GM19397 (cell line): ENCODE results near the gene STAT6.
A peak's percentile ranks its signal among the peaks of the same experiment; 100 is the strongest.

ENCODE experiments used
- ATAC-seq: cut with Tn5 transposase; IDR thresholded peaks from one replicate; pipeline ENCODE4 v1.9.1; 2021; ENCODE audit warnings: mild to moderate bottlenecking, moderate library complexity; ENCODE audit not compliant: unreplicated experiment

STAT6 gene

DNA sequence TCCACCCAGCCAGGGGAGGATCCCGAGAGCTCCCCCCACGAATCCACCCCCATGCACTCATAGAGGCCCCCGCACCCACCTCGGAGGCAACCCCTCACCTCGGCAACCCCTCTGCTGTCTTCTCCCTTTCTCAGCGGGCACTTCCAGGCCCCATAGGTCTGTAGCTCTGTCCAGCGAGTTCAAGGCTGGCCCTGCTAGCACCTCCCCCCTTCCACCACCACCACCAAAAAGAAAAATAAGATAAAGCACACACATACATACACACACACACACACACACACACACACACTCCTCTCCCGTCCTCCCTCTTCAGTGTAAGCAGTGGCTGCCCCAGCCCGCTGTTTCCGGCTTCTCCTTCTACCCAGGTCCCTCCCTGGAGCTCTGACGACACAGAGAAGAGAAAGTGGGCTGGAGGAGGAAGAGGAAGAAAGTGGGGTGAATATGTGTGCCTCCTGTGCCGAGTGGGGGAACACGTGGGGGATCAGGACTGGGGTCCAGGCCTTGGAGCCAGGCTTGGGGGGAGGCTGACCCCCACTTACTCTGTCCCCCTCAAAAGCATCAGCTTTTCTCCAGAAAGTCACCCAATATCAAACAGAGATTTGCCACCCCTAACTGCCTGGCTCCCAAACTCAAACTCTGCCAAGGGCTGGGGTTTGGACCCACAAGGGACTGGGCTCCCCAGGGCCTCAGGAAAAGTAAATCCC, at the start of gene STAT6:
Gene STAT6 (minus strand): TSS at position 332 of the 704 bp plus-strand sequence. CDS start 3,084 bp downstream, outside the sequence.
- peak; percentile 50 for ATAC-seq

DNA sequence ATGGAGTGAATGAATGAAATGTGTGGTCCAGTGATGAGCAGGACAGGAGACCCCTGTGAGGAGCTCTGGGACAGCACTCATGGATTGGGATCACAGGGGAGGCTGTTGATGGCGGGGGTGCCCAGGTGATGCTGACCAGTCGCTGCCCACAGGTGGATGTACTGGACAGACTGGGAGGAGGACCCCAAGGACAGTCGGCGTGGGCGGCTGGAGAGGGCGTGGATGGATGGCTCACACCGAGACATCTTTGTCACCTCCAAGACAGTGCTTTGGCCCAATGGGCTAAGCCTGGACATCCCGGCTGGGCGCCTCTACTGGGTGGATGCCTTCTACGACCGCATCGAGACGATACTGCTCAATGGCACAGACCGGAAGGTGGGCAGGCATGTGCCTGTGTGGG, 49.6 kb upstream of the STAT6 start:
- ATAC-seq: no peak

GRCh38 chr12:57160040-57160439, 48.9 kb upstream of the STAT6 start:
- no peak for ATAC-seq

GRCh38 chr12:57159311-57159710, 48.1 kb upstream of the STAT6 start:
- no peak for ATAC-seq

- no peak for ATAC-seq
These were observed 47.5 kb upstream of the STAT6 start for GRCh38 chr12:57158665-57159064.

DNA sequence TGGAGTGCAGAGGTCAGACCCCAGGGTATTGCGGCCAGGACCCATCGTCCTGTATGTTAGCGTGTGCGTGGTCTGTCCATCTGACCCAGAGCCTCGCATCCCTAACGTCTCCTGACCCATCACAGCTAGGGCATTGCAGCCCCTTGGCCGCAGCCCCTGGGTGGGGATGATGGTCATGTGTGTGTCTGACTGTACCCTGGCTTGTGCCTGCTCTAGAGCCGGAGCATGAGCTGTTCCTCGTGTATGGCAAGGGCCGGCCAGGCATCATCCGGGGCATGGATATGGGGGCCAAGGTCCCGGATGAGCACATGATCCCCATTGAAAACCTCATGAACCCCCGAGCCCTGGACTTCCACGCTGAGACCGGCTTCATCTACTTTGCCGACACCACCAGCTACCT, 47.0 kb upstream of the STAT6 start:
- no peak for ATAC-seq

DNA sequence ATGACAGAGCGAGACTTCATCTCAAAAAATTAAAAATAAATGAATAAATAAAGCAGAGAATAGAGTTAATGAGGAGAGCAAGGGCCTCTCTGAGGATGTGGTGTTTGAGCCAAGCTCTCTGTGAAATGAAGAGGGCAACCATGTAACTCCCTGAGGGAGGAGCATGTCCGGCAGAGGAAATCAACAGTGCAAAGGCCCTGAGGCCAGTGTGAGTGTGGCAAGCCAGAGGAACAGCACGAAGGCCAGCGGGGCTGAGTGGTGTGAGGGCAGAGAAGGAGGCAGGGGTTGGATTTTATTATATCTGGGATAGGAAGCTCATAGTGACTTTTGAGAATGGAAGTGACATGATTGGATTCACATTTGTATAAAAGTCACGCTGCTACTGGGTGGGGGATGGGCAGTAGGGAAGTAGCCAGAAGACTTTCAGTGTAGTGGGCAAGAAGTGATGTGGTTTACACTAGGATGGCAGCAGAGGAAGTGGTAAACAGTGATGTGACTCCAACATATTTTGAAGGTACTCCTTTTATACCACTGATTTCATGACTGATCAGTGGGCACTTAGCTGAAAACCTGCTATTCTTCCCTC, 46.5 kb upstream of the STAT6 start:
- ATAC-seq: no peak

DNA sequence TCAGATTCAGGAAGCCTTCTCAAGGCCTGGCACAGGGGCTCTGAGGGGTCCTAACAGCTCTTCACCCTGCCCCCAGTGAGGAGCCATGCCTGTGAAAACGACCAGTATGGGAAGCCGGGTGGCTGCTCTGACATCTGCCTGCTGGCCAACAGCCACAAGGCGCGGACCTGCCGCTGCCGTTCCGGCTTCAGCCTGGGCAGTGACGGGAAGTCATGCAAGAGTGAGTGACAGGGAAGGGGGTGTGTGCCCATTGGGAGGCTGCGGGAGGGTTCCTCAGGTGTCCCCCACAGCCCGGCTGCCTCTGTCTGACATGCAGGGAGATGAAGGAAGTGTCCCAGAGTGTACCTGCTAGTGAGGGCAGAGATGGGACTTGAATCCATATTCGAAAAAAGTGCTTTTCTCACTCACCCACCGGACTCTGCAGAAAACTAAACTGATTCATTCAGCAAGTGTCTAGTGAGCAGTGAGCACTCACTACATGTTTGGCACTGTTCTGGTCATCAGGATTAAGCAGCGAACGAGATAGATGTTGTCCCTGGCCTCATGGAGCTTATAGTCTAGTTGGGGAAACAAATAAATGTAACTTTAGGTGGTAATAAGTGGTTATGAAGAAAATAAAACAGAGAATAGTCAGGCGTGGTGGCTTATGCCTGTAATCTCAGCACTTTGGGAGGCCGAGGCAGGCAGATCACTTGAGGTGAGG, 45.7 kb upstream of the STAT6 start:
- no peak for ATAC-seq

DNA sequence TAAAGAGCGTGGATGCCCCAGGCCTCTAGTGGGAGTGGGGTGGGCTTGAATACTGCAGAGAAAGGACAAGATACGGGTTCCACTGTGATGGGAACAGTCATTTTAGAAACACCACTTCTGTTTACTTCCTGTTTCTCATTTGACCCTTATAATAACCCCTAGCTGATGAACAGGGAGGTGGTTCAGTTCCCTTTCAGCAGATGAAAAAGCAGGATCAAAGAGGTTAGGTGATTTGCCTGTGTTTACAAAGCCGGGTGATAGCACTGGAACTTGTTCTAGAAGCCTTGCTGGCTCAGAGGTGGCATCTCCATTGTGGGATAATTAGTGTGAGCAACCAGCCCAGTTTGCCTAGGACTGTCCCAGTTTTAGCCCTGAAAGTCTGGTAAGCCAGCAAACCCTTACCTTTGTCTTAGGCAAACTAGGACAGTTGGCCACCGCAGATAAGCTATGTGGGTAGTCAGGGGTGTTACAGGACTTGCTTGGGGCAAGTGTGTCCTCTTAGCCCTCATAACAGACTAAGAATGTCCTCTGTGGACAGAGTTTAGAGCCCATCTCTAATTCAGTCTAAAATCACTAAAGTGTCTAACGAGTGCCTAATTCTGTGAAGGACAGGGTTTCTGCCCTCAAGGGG, 43.8 kb upstream of the STAT6 start:
- ATAC-seq: no peak

DNA sequence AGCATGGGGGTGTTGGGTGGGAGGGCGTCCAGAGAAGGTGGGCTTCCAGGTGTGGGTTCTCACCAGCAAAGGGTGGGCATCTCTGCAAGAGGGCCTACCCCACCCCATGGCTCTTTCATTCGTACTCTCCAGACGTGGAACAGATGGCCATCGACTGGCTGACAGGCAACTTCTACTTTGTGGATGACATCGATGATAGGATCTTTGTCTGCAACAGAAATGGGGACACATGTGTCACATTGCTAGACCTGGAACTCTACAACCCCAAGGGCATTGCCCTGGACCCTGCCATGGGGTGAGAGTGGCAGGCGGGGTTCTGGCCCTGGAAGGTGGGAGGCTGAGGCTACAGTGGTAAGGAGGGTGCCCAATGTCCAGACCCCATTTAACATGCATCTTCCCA, 42.9 kb upstream of the STAT6 start:
- ATAC-seq: no peak

GRCh38 chr12:57153415-57153997, 42.3 kb upstream of the STAT6 start:
- no peak for ATAC-seq

GRCh38 chr12:57152639-57153038, 41.5 kb upstream of the STAT6 start:
- ATAC-seq: no peak

DNA sequence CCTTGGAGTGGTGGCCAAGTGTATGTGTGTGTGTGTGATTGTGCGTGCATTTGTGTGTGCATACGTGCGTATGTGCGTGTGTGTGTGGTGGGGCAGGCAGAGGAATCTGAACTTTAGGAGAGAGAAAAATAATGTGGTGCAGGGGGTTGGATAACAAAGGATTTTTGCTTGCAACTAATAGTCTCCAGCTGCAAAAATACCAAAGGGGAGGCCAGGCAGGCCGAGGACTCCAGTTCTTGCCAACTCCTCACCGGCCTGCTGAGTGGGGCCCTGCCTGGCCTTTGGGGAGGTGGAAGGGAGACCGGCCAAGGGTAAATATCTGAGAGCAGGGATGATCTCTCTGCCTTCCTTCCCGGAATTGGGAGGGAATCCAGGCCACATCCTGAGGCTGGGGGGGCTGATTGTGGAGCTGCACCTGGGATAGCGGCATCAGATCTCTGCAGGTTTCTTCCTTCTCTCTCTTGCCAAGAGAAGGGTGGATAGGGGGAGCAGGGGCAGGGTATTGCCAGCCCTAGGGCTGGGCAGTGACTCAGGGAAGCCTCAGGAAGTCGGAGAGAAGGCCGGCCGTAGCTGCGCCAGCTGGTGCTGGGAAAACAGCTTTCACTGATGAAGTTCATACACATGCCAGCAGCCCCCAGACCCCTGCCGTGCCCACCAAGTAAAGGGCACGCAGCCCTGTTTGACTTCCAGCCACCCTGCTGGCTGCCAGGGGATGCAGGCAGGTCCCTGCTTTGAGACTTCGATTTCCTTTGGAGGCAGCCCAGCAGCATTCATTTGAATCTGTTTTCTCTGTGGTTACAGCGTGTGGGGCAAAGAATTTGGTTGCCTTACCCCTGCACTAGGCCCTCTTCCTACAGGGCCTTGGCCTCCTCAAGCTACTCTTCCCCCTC, 40.8 kb upstream of the STAT6 start:
- ATAC-seq: no peak

DNA sequence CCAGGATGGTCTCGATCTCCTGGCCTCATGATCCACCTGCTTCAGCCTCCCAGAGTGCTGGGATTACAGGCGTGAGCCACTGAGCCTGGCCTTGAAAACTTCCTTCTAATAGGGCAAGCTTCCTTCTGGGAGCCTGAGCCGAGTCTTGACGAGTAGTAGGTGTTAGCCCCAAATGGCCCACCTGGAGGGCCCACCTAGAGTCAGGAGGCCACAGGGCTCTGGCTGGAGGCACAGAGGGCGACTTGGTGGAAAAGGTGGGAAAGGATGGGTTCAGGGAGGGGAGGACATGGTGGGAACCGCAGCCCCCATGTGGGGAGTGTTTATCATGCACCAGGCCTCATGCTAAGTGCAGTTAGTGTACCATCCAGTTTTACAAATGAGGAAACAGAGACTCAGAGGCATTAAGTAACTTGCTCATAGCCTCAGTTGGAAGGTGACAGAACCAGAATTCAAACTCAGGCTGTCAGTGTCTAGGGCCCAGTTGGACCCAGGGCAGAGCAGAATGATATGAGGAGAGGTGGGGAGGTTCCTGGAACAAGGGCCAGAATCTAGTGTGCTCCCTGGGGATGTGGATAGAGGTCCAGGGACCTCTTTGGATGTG, 39.3 kb upstream of the STAT6 start:
- no peak for ATAC-seq

DNA sequence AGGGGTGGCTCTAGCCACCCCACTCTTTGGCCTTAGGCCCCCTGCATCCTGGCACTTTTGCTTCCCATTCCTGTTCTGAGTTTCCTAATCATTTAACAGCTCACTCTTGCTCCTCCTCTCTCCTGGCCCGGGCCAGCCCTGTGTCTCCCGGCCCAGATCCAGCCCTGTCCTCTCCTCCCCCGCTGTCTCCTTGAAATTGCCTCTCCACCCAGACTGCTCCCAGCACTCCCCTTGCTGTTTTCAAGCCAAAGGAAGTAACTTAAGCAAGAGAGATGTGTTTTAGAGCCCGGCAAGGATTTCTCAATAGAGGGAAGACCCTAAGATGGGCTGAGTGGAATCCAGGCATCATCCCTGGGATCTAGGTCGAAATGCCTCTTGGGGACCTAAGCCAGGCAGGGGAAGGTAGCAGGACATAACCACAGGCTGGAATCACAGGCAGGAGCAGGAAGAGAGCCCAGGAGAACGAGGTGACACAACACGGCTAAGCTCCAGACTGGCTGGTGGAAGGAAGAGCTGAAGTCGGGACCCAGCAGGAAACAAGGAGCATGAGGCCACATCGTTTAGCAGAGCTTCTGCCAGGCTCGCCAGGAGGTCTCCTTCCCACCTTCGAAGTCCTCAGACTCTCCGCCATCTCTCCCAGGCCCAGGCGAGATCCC, 38.2 kb upstream of the STAT6 start:
- no peak for ATAC-seq

DNA sequence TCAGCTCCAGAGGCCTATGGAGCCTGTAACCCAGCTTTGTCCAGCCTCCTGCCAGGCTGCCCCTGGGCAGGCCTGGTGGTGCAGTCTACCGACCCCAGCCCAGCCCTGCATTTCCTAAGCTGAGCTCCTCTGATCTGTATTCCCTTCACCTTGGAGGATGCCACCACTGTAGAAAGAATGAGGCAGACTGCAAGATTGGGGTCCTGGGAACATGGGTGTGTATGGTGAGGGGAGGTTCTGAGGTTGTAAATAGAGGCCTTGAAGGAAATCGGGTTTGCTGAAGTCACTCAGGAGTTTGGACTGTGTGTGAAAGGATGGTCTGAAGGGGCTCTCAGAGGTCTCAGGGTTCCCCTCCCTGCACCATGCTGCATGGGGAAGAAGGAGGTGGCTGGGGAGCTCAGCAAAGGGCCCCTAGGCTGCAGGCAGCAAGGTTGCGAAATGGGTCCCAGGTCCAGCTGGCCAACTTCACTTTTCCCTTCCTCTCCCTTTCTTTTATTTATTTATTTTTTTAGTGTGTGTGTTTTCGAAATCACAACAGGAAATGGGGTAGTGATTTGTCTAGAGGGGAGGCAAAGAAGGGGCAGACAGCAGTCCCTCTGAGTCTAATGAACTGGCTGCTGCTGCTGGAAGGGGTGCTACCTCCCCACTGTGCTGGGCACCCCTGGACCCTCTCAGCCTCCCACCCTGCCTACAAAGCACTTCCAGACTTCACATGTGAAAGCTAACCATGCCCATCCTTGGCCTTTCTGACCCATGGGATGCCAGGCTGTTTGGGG, 37.5 kb upstream of the STAT6 start:
- no peak for ATAC-seq

DNA sequence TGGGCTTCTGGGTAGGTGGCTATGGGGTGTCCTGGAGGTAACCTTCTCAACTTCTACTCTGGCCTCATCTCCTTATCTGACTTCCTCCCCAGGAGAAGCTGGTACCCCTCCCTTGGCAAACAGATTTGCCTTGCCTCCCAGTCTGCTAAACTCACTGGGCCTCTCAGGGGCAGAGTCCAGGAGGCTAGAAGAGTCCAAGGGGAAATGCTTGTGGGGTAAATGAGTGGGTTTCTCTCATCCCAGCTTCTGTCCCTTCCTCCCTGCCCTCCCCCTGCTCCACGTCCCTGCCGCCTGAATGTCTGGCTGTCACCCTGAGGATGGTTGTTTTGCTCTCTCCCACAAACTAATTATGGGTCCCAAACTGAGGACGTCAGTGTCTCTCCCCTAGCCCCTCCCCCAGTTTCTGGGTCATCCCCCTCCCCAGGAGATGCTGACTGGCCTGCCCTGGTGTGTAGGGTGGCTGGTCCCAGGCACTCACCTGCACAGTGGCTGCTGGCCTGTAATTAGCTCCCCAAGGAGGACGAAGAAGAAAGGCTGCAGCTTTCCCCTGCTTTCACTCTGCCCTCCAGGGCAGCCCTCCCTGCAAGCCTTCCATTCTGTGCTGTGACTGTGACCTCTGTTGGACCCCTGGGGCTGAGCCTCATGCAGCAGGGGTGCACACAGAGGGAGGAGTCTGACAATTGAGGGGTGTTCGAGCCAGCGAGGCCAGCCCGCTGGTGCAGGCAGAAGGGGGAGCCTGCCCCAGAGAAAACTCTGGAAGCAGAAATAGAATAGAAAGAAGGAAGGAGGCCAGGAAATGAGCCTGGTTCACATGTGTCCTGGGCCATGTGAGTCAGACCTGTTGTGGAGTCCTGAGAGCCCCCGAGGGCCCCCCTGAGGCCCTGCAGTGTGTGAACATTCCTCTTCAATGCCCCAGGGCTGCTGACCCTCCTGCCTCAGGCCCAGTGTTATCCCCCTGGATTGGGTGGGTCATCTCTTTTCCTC, 36.1 kb upstream of the STAT6 start, which contains the start of gene LRP1-AS:
Gene LRP1-AS (minus strand): TSS at position 659 of the 984 bp plus-strand sequence.
- no peak for ATAC-seq
